Bronchial epithelial cell (primary cell): ENCODE measurements around the gene ENDOV. TPM values are rescaled to one million over a fixed set of nuclear protein-coding genes. Genes with fewer than 3 reads are reported as not detected.
A peak's percentile ranks its signal among the peaks of the same experiment; 100 is the strongest.
"Not testable (repeated sequence)": the region's sequence is repeated elsewhere in the genome, so short reads cannot be mapped to it uniquely, and the experiment has no call there.

Source experiments
- DNase-seq: peaks from one replicate; pipeline ENCODE4 v3.0.0-alpha.2; 2010; ENCODE audit warnings: low read depth
- FAIRE-seq: peaks from 2 replicates; lab custom pipeline; 2011; peaks lifted over from hg19 to GRCh38; lab: Jason Lieb, UNC
- H3K27me3 ChIP-seq: 2 replicates; pipeline ENCODE4 v1.5.1; 2011; ENCODE audit warnings: low read length; ENCODE audit not compliant: control insufficient read depth, insufficient read depth
- H3K36me3 ChIP-seq: 2 replicates; pipeline ENCODE4 v1.5.1; 2011; ENCODE audit warnings: low read length; ENCODE audit not compliant: control insufficient read depth, insufficient read depth
- H3K4me3 ChIP-seq: 2 replicates; pipeline ENCODE4 v1.5.1; 2011; ENCODE audit warnings: mild to moderate bottlenecking, low read depth, low read length, control low read depth
- CTCF ChIP-seq: IDR thresholded peaks from 2 replicates; pipeline ENCODE4 v1.5.1; 2011; ENCODE audit warnings: mild to moderate bottlenecking, moderate library complexity, low read length, control low read depth, inconsistent platforms; ENCODE audit not compliant: insufficient read depth, severe bottlenecking
- total RNA-seq: library from RNA; depleted of rRNA; stranded (reverse); fragments of >200 nt; gene quantifications from 2 replicates; pipeline ENCODE4 v1.2.1, GENCODE V29; 2014

Gene ENDOV
- total RNA-seq, 1 donor from 2014 or later = 19.5 TPM

DNA sequence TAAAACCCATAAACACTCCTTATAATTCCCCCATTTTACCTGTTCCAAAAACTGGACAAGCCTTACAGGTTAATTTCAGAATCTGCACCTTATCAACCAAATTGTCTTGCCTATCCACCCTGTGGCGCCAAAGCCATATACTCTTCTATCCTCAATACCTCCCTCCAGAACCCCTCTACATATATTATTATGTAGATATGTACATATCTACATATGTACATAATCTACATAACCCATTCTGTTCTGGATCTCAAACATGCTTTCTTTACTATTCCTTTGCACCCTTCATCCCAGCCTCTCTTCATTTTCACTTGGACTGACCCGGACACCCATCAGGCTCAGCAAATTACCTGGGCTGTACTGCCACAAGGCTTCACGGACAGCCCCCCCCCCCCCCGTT, 12.0 kb upstream of the ENDOV start:
- no peaks in the 10 kb centered on the region for H3K36me3 ChIP-seq
- DNase-seq (no peak), FAIRE-seq (no peak)
- H3K27me3 ChIP-seq = no peaks in the 10 kb centered on the region
- TF ChIP-seq CTCF = no peak
- H3K4me3 ChIP-seq = no peak overlapping the region

GRCh38 chr17:80406146-80406545, 8.8 kb upstream of the ENDOV start:
- Histone ChIP-seq H3K27me3 (no peaks in the 10 kb centered on the region), H3K4me3 (no peak overlapping the region)

GRCh38 chr17:80407917-80408316, 7.0 kb upstream of the ENDOV start:
- not testable (repeated sequence) for H3K36me3 ChIP-seq, DNase-seq, FAIRE-seq, H3K4me3 ChIP-seq, H3K27me3 ChIP-seq

More at GRCh38 chr17:80406146-80406545, 8.8 kb upstream of the ENDOV start:
- no peak for TF ChIP-seq CTCF
- no peak for FAIRE-seq
- no peaks in the 10 kb centered on the region for H3K36me3 ChIP-seq
- DNase-seq = no peak

GRCh38 chr17:80408872-80409271, 6.1 kb upstream of the ENDOV start:
- FAIRE-seq = no peak
- no peaks in the 10 kb centered on the region for H3K36me3 ChIP-seq
- H3K27me3 ChIP-seq = no peaks in the 10 kb centered on the region
- no peak for TF ChIP-seq CTCF
- no peak for DNase-seq
- H3K4me3 ChIP-seq = no peak overlapping the region

GRCh38 chr17:80409626-80410025, 5.3 kb upstream of the ENDOV start:
- Histone ChIP-seq H3K27me3 (no peaks in the 10 kb centered on the region), H3K4me3 (no peak overlapping the region), H3K36me3 (no peaks in the 10 kb centered on the region)
- FAIRE-seq = no peak
- TF ChIP-seq CTCF = no peak
- DNase-seq = no peak

DNA sequence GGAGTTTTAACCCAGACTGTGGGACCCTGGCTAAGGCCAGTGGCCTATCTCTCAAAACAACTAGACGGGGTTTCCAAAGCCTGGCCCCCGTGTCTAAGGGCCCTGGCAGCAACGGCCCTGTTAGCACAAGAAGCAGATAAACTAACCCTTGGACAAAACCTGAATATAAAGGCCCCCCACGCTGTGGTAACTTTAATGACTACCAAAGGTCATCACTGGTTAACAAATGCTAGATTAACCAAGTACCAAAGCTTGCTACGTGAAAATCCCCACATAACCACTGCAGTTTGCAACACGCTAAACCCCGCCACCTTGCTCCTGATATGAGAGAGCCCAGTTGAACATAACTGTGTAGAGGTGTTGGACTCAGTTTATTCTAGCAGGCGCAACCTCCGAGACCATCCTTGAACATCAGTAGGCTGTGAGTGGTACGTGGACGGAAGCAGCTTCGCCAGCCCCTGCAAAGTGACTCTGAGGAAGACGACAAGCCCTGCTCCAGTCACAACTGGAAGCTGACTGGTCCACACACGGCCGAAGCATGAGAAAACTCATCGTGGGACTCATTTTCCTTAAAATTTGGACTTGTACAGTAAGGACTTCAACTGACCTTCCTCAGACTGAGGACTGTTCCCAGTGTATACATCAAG, 4.4 kb upstream of the ENDOV start:
- DNase-seq, H3K27me3 ChIP-seq, FAIRE-seq, H3K4me3 ChIP-seq, H3K36me3 ChIP-seq: not testable (repeated sequence)

- H3K27me3 ChIP-seq = no peaks in the 10 kb centered on the region
- TF ChIP-seq CTCF = no peak
- peak overlapping the region; percentile 81 for H3K4me3 ChIP-seq
- FAIRE-seq (no peak), DNase-seq (no peak)
- H3K36me3 ChIP-seq = peaks cover 2% of the 10 kb centered on the region
Measured at GRCh38 chr17:80413771-80414507, 1.0 kb upstream of the ENDOV start.
